ENCODE data around the gene COL25A1. TPM values are rescaled to one million over a fixed set of nuclear protein-coding genes. Genes with fewer than 3 reads are reported as not detected.

COL25A1 gene
- total RNA-seq, 1 donor from 2014 or later, result 10.4 TPM

GRCh38 chr4:109010521-109010920, 291.9 kb downstream of the COL25A1 start:
- TF ChIP-seq CTCF (IDR thresholded peaks at IDR 0.05; ENCODE audit: insufficient read depth, low read depth, low read length) (no peak), EZH2 (IDR thresholded peaks at IDR 0.05; ENCODE audit: insufficient read depth, low read length) (no peak)
- H3K27ac Mint-ChIP-seq (ENCODE audit: unreplicated experiment), result peak overlapping the region; percentile 78
- no peak for FAIRE-seq

GRCh38 chr4:109009909-109010308, 292.5 kb downstream of the COL25A1 start:
- no peaks in the 10 kb centered on the region for H3K9me3 ChIP-seq (ENCODE audit: insufficient read depth, low read depth, low read length)
- H3K4me3 Mint-ChIP-seq (ENCODE audit: unreplicated experiment), result no peak overlapping the region
- H3K27me3 ChIP-seq (ENCODE audit: insufficient read depth, low read length), result no peaks in the 10 kb centered on the region
- no peaks in the 10 kb centered on the region for H4K20me1 ChIP-seq (ENCODE audit: insufficient read depth, low read length)
- H3K4me3 ChIP-seq (ENCODE audit: insufficient read depth, low read depth, low read length), result no peak overlapping the region
- peak overlapping the region; percentile 78 for H3K27ac Mint-ChIP-seq (ENCODE audit: unreplicated experiment)
- H3K79me2 ChIP-seq (ENCODE audit: insufficient read depth, low read length), result no peaks in the 10 kb centered on the region
- no peak overlapping the region for H3K27ac ChIP-seq (ENCODE audit: low read depth, low read length)
- no peaks in the 10 kb centered on the region for H3K27me3 Mint-ChIP-seq (ENCODE audit: low read depth, unreplicated experiment)
- FAIRE-seq, result peak; percentile 17
- no peaks in the 10 kb centered on the region for H3K36me3 ChIP-seq (ENCODE audit: insufficient read depth, low read length)
- no peak overlapping the region for H2AFZ ChIP-seq (ENCODE audit: low read depth, low read length)
- H3K4me2 ChIP-seq (ENCODE audit: low read length), result no peak overlapping the region
- H3K4me1 ChIP-seq (ENCODE audit: insufficient read depth, low read length), result no peaks in the 10 kb centered on the region
- DNase-seq (ENCODE audit: low read depth), result peak; percentile 66
- H3K9me3 Mint-ChIP-seq (ENCODE audit: unreplicated experiment), result peaks cover 4% of the 10 kb centered on the region
- TF ChIP-seq EZH2 (IDR thresholded peaks at IDR 0.05; ENCODE audit: insufficient read depth, low read length) (no peak), CTCF (IDR thresholded peaks at IDR 0.05; ENCODE audit: insufficient read depth, low read depth, low read length) (no peak)
- peaks cover 32% of the 10 kb centered on the region for H3K4me1 Mint-ChIP-seq (ENCODE audit: low read depth, unreplicated experiment)
- H3K9ac ChIP-seq (ENCODE audit: low read length), result no peak overlapping the region
- no peaks in the 10 kb centered on the region for H3K36me3 Mint-ChIP-seq (ENCODE audit: low read depth, unreplicated experiment)

More at GRCh38 chr4:109010521-109010920, 291.9 kb downstream of the COL25A1 start:
- Histone ChIP-seq H3K4me2 (ENCODE audit: low read length) (no peak overlapping the region), H3K4me1 (ENCODE audit: insufficient read depth, low read length) (no peaks in the 10 kb centered on the region), H3K27me3 (ENCODE audit: insufficient read depth, low read length) (no peaks in the 10 kb centered on the region), H3K9ac (ENCODE audit: low read length) (no peak overlapping the region), H3K79me2 (ENCODE audit: insufficient read depth, low read length) (no peaks in the 10 kb centered on the region), H3K36me3 (ENCODE audit: insufficient read depth, low read length) (no peaks in the 10 kb centered on the region), H3K27ac (ENCODE audit: low read depth, low read length) (no peak overlapping the region), H2AFZ (ENCODE audit: low read depth, low read length) (no peak overlapping the region), H3K9me3 (ENCODE audit: insufficient read depth, low read depth, low read length) (no peaks in the 10 kb centered on the region), H3K4me3 (ENCODE audit: insufficient read depth, low read depth, low read length) (no peak overlapping the region), H4K20me1 (ENCODE audit: insufficient read depth, low read length) (no peaks in the 10 kb centered on the region)
- Mint-ChIP-seq H3K4me3 (ENCODE audit: unreplicated experiment) (no peak overlapping the region), H3K4me1 (ENCODE audit: low read depth, unreplicated experiment) (peaks cover 26% of the 10 kb centered on the region), H3K27me3 (ENCODE audit: low read depth, unreplicated experiment) (no peaks in the 10 kb centered on the region), H3K36me3 (ENCODE audit: low read depth, unreplicated experiment) (no peaks in the 10 kb centered on the region), H3K9me3 (ENCODE audit: unreplicated experiment) (peaks cover 4% of the 10 kb centered on the region)
- no peak for DNase-seq (ENCODE audit: low read depth)

- no peak overlapping the region for H3K27ac ChIP-seq (ENCODE audit: low read depth, low read length)
- H3K4me3 ChIP-seq (ENCODE audit: insufficient read depth, low read depth, low read length), result no peak overlapping the region
- TF ChIP-seq EZH2 (IDR thresholded peaks at IDR 0.05; ENCODE audit: insufficient read depth, low read length) (no peak), CTCF (IDR thresholded peaks at IDR 0.05; ENCODE audit: insufficient read depth, low read depth, low read length) (no peak)
- no peaks in the 10 kb centered on the region for H3K36me3 ChIP-seq (ENCODE audit: insufficient read depth, low read length)
- Mint-ChIP-seq H3K36me3 (ENCODE audit: low read depth, unreplicated experiment) (no peaks in the 10 kb centered on the region), H3K27ac (ENCODE audit: unreplicated experiment) (no peak overlapping the region), H3K9me3 (ENCODE audit: unreplicated experiment) (no peaks in the 10 kb centered on the region), H3K4me1 (ENCODE audit: low read depth, unreplicated experiment) (peaks cover 27% of the 10 kb centered on the region), H3K4me3 (ENCODE audit: unreplicated experiment) (no peak overlapping the region), H3K27me3 (ENCODE audit: low read depth, unreplicated experiment) (no peaks in the 10 kb centered on the region)
- H2AFZ ChIP-seq (ENCODE audit: low read depth, low read length), result no peak overlapping the region
- no peaks in the 10 kb centered on the region for H3K9me3 ChIP-seq (ENCODE audit: insufficient read depth, low read depth, low read length)
- H3K9ac ChIP-seq (ENCODE audit: low read length), result no peak overlapping the region
- FAIRE-seq (no peak), DNase-seq (ENCODE audit: low read depth) (no peak)
- no peak overlapping the region for H3K4me2 ChIP-seq (ENCODE audit: low read length)
- no peaks in the 10 kb centered on the region for H3K79me2 ChIP-seq (ENCODE audit: insufficient read depth, low read length)
- H3K27me3 ChIP-seq (ENCODE audit: insufficient read depth, low read length), result no peaks in the 10 kb centered on the region
- H3K4me1 ChIP-seq (ENCODE audit: insufficient read depth, low read length), result no peaks in the 10 kb centered on the region
- no peaks in the 10 kb centered on the region for H4K20me1 ChIP-seq (ENCODE audit: insufficient read depth, low read length)
These were observed 294.5 kb downstream of the COL25A1 start for GRCh38 chr4:109007976-109008375.

Measured in astrocyte (in vitro differentiated cells and primary cell).